Measurements from ENCODE around the gene PARD3.

DNA sequence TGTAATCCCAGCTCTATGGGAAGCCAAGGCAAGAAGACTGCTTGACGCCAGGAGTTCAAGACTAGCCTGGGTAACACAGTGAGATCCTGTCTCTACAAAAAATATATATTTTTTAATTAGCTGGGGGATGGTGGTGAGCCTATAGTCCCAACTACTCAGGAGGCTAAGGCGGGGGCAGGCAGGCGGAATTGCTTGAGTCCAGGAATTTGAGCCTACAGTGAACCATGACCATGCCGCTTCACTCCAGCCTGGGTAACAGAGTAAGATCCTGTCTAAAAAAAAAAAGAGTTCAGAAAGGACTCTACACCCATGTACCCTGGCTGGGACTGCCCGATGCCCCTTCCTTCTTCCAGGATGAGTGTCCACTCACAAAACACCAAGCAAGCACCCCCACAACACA lies 648.7 kb downstream of the PARD3 start:
- TF ChIP-seq CTCF (IDR thresholded peaks at IDR 0.05) (no peak), POLR2A (IDR thresholded peaks at IDR 0.05) (no peak), EP300 (IDR thresholded peaks at IDR 0.05) (no peak)
